Measurements from ENCODE around the gene TPRG1. TPM values are rescaled to one million over a fixed set of nuclear protein-coding genes. Genes with fewer than 3 reads are reported as not detected.

TPRG1 gene
- total and polyA plus RNA-seq, 7 donors = 0.78 to 24.5 (median 9.9) TPM

DNA sequence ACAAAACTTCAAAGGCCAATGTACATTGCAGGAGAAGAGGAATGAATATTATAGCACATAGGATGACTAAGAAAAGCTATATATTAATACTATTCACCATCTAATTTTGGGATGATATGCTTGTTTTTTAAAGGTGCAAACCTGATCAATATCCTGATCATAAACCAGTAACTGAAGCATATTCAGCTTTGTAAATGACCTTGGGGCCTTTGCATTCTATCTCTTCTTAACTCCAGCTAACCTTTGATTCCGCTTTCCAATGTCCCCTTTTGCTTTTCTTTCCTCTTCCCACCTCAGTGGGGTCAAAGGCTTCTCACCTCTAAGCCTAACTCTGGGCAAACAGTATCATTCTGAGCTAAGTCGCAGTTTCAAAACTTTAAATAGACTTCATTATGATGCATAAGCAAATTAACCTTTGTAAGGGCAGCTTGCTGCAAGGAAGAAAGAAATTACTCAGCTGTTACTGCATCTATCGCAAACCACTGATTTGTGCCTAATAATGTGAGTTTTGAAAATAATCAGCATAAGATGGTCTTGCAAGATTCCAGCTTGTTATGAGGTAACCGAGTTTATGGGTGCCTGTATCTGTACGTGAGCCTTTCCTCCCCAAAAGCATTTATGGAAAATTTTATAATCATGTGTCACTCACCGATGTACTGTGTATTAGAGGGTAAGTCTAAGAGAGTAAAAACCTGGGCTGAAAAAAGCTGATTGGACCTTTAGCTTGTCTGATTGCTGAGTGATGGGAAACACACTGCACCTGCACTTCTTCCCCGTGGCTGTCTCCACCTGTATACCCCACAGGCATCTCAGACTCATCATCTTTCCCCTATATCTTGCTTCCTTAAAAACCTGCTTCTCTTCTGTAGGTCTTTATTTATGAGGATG is 116.8 kb downstream of the TPRG1 start:
- H3K4me3 ChIP-seq = no peak overlapping the region
- TF ChIP-seq, protein P1, sequence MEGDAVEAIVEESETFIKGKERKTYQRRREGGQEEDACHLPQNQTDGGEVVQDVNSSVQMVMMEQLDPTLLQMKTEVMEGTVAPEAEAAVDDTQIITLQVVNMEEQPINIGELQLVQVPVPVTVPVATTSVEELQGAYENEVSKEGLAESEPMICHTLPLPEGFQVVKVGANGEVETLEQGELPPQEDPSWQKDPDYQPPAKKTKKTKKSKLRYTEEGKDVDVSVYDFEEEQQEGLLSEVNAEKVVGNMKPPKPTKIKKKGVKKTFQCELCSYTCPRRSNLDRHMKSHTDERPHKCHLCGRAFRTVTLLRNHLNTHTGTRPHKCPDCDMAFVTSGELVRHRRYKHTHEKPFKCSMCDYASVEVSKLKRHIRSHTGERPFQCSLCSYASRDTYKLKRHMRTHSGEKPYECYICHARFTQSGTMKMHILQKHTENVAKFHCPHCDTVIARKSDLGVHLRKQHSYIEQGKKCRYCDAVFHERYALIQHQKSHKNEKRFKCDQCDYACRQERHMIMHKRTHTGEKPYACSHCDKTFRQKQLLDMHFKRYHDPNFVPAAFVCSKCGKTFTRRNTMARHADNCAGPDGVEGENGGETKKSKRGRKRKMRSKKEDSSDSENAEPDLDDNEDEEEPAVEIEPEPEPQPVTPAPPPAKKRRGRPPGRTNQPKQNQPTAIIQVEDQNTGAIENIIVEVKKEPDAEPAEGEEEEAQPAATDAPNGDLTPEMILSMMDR (IDR thresholded peaks at IDR 0.05) = no peak
- H3K4me1 ChIP-seq = no peaks in the 10 kb centered on the region
- ATAC-seq (no peak), DNase-seq (no peak)
- WGBS, 3 donors = 85 to 88% (median 85%) methylated on average over 7 of the region's 7 CpGs
- no peak overlapping the region for H3K27ac ChIP-seq
- H3K27me3 ChIP-seq (ENCODE audit: insufficient read depth in 3 of 3, low read length in 2 of 3) = no peaks in the 10 kb centered on the region
- H3K36me3 ChIP-seq (ENCODE audit: insufficient read depth in 1 of 2, low read depth in 1 of 2) = no peaks in the 10 kb centered on the region
- intact Hi-C loops (cut with DNase I) = no loop called here
- no peaks in the 10 kb centered on the region for H3K9me3 ChIP-seq

DNA sequence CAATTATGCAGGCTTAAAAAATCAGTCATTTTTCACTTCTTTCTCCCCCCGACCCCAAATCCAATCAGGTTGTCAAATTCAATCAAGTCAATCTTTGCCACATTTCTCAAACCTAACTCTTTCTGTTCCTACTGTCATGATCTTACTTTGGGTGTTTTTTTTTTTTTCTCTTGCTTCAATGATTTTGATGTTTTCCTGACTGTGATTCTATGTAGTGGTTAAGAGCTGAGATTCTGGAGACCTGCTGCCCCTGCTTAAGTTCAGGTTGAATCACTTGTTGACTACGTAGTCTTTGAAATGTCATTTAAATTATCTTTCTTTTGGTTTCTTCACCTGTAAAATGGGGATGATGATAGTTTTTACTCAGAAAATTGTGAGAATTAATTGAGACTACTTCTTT is 117.5 kb downstream of the TPRG1 start:
- DNase-seq (no peak), ATAC-seq (no peak)
- Histone ChIP-seq H3K9me3 (no peaks in the 10 kb centered on the region), H3K4me3 (no peak overlapping the region), H3K4me1 (no peaks in the 10 kb centered on the region), H3K27ac (no peak overlapping the region), H3K27me3 (ENCODE audit: insufficient read depth in 3 of 3, low read length in 2 of 3) (no peaks in the 10 kb centered on the region), H3K36me3 (ENCODE audit: insufficient read depth in 1 of 2, low read depth in 1 of 2) (no peaks in the 10 kb centered on the region)
- 94% methylated on average over 2 of the region's 2 CpGs for WGBS, 3 donors
- TF ChIP-seq, protein P1 (IDR thresholded peaks at IDR 0.05) = no peak
- intact Hi-C loops (cut with DNase I) = no loop called here

GRCh38 chr3:189292667-189293484 is 121.1 kb downstream of the TPRG1 start:
- DNase-seq (no peak), ATAC-seq (no peak)
- TF ChIP-seq, protein P1 (IDR thresholded peaks at IDR 0.05) = no peak
- WGBS, 3 donors = 53 to 68% (median 56%) methylated on average over 6 of the region's 6 CpGs
- H3K9me3 ChIP-seq = no peaks in the 10 kb centered on the region
- no peak overlapping the region for H3K4me3 ChIP-seq
- H3K27ac ChIP-seq = peak overlapping the region; percentile 5
- intact Hi-C loops (cut with DNase I) = no loop called here
- no peaks in the 10 kb centered on the region for H3K36me3 ChIP-seq (ENCODE audit: insufficient read depth in 1 of 2, low read depth in 1 of 2)
- H3K4me1 ChIP-seq = no peaks in the 10 kb centered on the region
- H3K27me3 ChIP-seq (ENCODE audit: insufficient read depth in 3 of 3, low read length in 2 of 3) = no peaks in the 10 kb centered on the region

DNA sequence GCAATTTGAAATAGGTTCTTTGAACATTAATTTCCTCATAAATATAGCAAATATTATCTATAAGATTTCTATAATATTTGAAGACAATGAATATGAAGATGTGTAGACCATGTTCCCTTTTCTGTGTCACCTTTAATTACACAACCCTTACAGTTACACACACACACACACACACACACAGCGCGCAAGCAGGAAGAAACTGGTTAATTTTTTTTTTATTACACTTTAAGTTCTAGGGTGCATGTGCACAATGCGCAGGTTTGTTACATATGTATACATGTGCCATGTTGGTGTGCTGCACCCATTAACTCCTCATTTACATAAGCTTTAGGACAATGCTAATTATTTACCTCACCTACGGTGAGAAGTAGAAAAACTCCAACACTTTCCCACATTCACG is 122.9 kb downstream of the TPRG1 start:
- no peak for ATAC-seq
- H3K4me3 ChIP-seq = no peak overlapping the region
- no peaks in the 10 kb centered on the region for H3K4me1 ChIP-seq
- no peak for DNase-seq
- 95 to 97% (median 95%) methylated on average over 5 of the region's 5 CpGs for WGBS, 3 donors
- no peaks in the 10 kb centered on the region for H3K36me3 ChIP-seq (ENCODE audit: insufficient read depth in 1 of 2, low read depth in 1 of 2)
- H3K27ac ChIP-seq = no peak overlapping the region
- H3K27me3 ChIP-seq (ENCODE audit: insufficient read depth in 3 of 3, low read length in 2 of 3) = no peaks in the 10 kb centered on the region
- TF ChIP-seq, protein P1 (IDR thresholded peaks at IDR 0.05) = no peak
- H3K9me3 ChIP-seq = no peaks in the 10 kb centered on the region
- intact Hi-C loops (cut with DNase I) = no loop called here
